ENCODE results near the gene LRRFIP2. TPM values are rescaled to one million over a fixed set of nuclear protein-coding genes. Genes with fewer than 3 reads are reported as not detected.

Gene LRRFIP2
- total and polyA plus RNA-seq, 2 donors from 2014 or later = 26.1 to 61.4 TPM

GRCh38 chr3:37182816-37183215 lies 8.4 kb upstream of the LRRFIP2 start:
- intact Hi-C loops (cut with DNase I) = no loop called here
- Histone ChIP-seq H3K9ac (ENCODE audit: low read length in 3 of 3) (no peak overlapping the region), H3K4me1 (ENCODE audit: control insufficient read depth in 2 of 3, insufficient read depth in 2 of 3, low read depth in 1 of 3, low read length in 3 of 3) (peaks cover 0 to 3% (median 0%) of the 10 kb centered on the region in 3 donors), H3K27ac (ENCODE audit: low read depth in 2 of 2, low read length in 2 of 2) (no peak overlapping the region), H3K27me3 (ENCODE audit: control insufficient read depth, insufficient read depth, low read length) (no peaks in the 10 kb centered on the region), H3K36me3 (ENCODE audit: control insufficient read depth in 2 of 3, insufficient read depth in 3 of 3, low read length in 3 of 3) (no peaks in the 10 kb centered on the region), H3K4me3 (ENCODE audit: low read length in 3 of 3) (no peak overlapping the region), H3K9me3 (ENCODE audit: control insufficient read depth in 2 of 3, insufficient read depth in 1 of 3, low read length in 3 of 3) (no peaks in the 10 kb centered on the region)
- no peak for TF ChIP-seq CTCF (IDR thresholded peaks at IDR 0.05; ENCODE audit: borderline replicate concordance, extremely low read depth, insufficient read depth)
- FAIRE-seq (no peak), DNase-seq (no peak)

GRCh38 chr3:37181756-37182155 lies 7.4 kb upstream of the LRRFIP2 start:
- Histone ChIP-seq H3K27me3 (ENCODE audit: control insufficient read depth, insufficient read depth, low read length) (no peaks in the 10 kb centered on the region), H3K27ac (ENCODE audit: low read depth in 2 of 2, low read length in 2 of 2) (no peak overlapping the region), H3K9me3 (ENCODE audit: control insufficient read depth in 2 of 3, insufficient read depth in 1 of 3, low read length in 3 of 3) (no peaks in the 10 kb centered on the region), H3K36me3 (ENCODE audit: control insufficient read depth in 2 of 3, insufficient read depth in 3 of 3, low read length in 3 of 3) (no peaks in the 10 kb centered on the region), H3K4me1 (ENCODE audit: control insufficient read depth in 2 of 3, insufficient read depth in 2 of 3, low read depth in 1 of 3, low read length in 3 of 3) (peaks cover 0 to 9% (median 3%) of the 10 kb centered on the region in 3 donors), H3K9ac (ENCODE audit: low read length in 3 of 3) (no peak overlapping the region), H3K4me3 (ENCODE audit: low read length in 3 of 3) (no peak overlapping the region)
- FAIRE-seq = no peak
- intact Hi-C loops (cut with DNase I) = no loop called here
- TF ChIP-seq CTCF (IDR thresholded peaks at IDR 0.05; ENCODE audit: borderline replicate concordance, extremely low read depth, insufficient read depth) = no peak
- no peak for DNase-seq

GRCh38 chr3:37179144-37179967 lies 5.0 kb upstream of the LRRFIP2 start:
- H3K27ac ChIP-seq (ENCODE audit: low read depth in 2 of 2, low read length in 2 of 2) = no peak overlapping the region
- H3K9me3 ChIP-seq (ENCODE audit: control insufficient read depth in 2 of 3, insufficient read depth in 1 of 3, low read length in 3 of 3) = no peaks in the 10 kb centered on the region
- no peak for TF ChIP-seq CTCF (IDR thresholded peaks at IDR 0.05; ENCODE audit: borderline replicate concordance, extremely low read depth, insufficient read depth)
- H3K4me1 ChIP-seq (ENCODE audit: control insufficient read depth in 2 of 3, insufficient read depth in 2 of 3, low read depth in 1 of 3, low read length in 3 of 3) = peaks cover 0 to 12% (median 3%) of the 10 kb centered on the region in 3 donors
- intact Hi-C loops (cut with DNase I) = no loop called here
- FAIRE-seq (no peak), DNase-seq (no peak)
- no peaks in the 10 kb centered on the region for H3K27me3 ChIP-seq (ENCODE audit: control insufficient read depth, insufficient read depth, low read length)
- no peak overlapping the region for H3K9ac ChIP-seq (ENCODE audit: low read length in 3 of 3)
- no peak overlapping the region for H3K4me3 ChIP-seq (ENCODE audit: low read length in 3 of 3)
- H3K36me3 ChIP-seq (ENCODE audit: control insufficient read depth in 2 of 3, insufficient read depth in 3 of 3, low read length in 3 of 3) = no peaks in the 10 kb centered on the region
